ENCODE results near the gene IGFBP3.

- no peak for TF ChIP-seq POLR2A (IDR thresholded peaks at IDR 0.05; ENCODE audit: low read length)
- TF ChIP-seq GATA1 (IDR thresholded peaks at IDR 0.05; ENCODE audit: low read depth, low read length) = no peak
Measured at GRCh38 chr7:45902820-45903219, 18.3 kb downstream of the IGFBP3 start.
